ENCODE measurements around the gene GAS2.

GAS2 gene

GRCh38 chr11:22728600-22729389 lies 62.4 kb downstream of the GAS2 start:
- DNase-seq (ENCODE audit: low spot score): peak; percentile 27

- no peak for DNase-seq (ENCODE audit: low spot score)
Measured at GRCh38 chr11:22730319-22730718, 63.9 kb downstream of the GAS2 start.

GRCh38 chr11:22732588-22732987 lies 66.2 kb downstream of the GAS2 start:
- DNase-seq (ENCODE audit: low spot score): no peak

GRCh38 chr11:22733475-22734248 lies 67.3 kb downstream of the GAS2 start:
- no peak for DNase-seq (ENCODE audit: low spot score)

- no peak for DNase-seq (ENCODE audit: low spot score)
Measured at GRCh38 chr11:22734628-22735345, 68.4 kb downstream of the GAS2 start.

GRCh38 chr11:22742157-22742613 lies 75.8 kb downstream of the GAS2 start:
- no peak for DNase-seq (ENCODE audit: low spot score)

GRCh38 chr11:22749536-22749935 lies 83.1 kb downstream of the GAS2 start:
- no peak for DNase-seq (ENCODE audit: low spot score)

- DNase-seq (ENCODE audit: low spot score): no peak
Measured at GRCh38 chr11:22752908-22753310, 86.5 kb downstream of the GAS2 start.

GRCh38 chr11:22753416-22753815 lies 87.0 kb downstream of the GAS2 start:
- no peak for DNase-seq (ENCODE audit: low spot score)

- no peak for DNase-seq (ENCODE audit: low spot score)
Measured at GRCh38 chr11:22761066-22761465, 94.7 kb downstream of the GAS2 start.

GRCh38 chr11:22763166-22763565 lies 96.8 kb downstream of the GAS2 start:
- DNase-seq (ENCODE audit: low spot score): no peak

GRCh38 chr11:22764735-22765134 lies 98.3 kb downstream of the GAS2 start:
- DNase-seq (ENCODE audit: low spot score): no peak

- DNase-seq (ENCODE audit: low spot score): no peak
Measured at GRCh38 chr11:22768281-22768680, 101.9 kb downstream of the GAS2 start.

- DNase-seq (ENCODE audit: low spot score): no peak
Measured at GRCh38 chr11:22769081-22769480, 102.7 kb downstream of the GAS2 start.

- no peak for DNase-seq (ENCODE audit: low spot score)
Measured at GRCh38 chr11:22774716-22775115, 108.3 kb downstream of the GAS2 start.

GRCh38 chr11:22775248-22775647 lies 108.8 kb downstream of the GAS2 start:
- DNase-seq (ENCODE audit: low spot score): no peak

GRCh38 chr11:22778642-22779041 lies 112.2 kb downstream of the GAS2 start:
- peak; percentile 69 for DNase-seq (ENCODE audit: low spot score)

- no peak for DNase-seq (ENCODE audit: low spot score)
Measured at GRCh38 chr11:22779850-22780249, 113.4 kb downstream of the GAS2 start.

GRCh38 chr11:22780952-22781593 lies 114.7 kb downstream of the GAS2 start:
- no peak for DNase-seq (ENCODE audit: low spot score)

- DNase-seq (ENCODE audit: low spot score): no peak
Measured at GRCh38 chr11:22785251-22785650, 118.8 kb downstream of the GAS2 start.

GRCh38 chr11:22786475-22786874 lies 120.1 kb downstream of the GAS2 start:
- no peak for DNase-seq (ENCODE audit: low spot score)

- no peak for DNase-seq (ENCODE audit: low spot score)
Measured at GRCh38 chr11:22787055-22787454, 120.6 kb downstream of the GAS2 start.

Data from COLO829 (cell line).